Measurements from ENCODE around the gene TDRD7.

DNA sequence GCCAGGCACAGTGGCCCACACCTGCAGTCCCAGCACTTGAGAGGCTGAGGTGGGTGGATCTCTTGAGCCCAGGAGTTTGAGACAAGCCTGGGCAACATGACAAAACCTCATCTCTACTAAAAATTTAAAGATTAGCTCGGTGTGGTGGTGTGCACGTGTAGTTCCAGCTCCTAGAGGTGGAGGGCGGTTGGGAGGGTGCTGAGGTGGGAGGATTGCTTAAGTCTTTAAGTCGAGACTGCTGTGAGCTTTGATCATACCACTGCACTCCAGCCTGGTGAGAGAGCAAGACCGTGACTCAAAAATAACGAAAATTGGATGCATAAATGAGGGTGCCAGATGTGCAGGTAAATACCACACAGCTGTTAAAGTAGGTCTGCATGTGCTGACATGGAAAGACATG, 39.3 kb upstream of the TDRD7 start:
- TF ChIP-seq, protein P1, sequence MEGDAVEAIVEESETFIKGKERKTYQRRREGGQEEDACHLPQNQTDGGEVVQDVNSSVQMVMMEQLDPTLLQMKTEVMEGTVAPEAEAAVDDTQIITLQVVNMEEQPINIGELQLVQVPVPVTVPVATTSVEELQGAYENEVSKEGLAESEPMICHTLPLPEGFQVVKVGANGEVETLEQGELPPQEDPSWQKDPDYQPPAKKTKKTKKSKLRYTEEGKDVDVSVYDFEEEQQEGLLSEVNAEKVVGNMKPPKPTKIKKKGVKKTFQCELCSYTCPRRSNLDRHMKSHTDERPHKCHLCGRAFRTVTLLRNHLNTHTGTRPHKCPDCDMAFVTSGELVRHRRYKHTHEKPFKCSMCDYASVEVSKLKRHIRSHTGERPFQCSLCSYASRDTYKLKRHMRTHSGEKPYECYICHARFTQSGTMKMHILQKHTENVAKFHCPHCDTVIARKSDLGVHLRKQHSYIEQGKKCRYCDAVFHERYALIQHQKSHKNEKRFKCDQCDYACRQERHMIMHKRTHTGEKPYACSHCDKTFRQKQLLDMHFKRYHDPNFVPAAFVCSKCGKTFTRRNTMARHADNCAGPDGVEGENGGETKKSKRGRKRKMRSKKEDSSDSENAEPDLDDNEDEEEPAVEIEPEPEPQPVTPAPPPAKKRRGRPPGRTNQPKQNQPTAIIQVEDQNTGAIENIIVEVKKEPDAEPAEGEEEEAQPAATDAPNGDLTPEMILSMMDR (IDR thresholded peaks at IDR 0.05) = no peak
- TF ChIP-seq EP300 (IDR thresholded peaks at IDR 0.05) = no peak
- TF ChIP-seq POLR2A (IDR thresholded peaks at IDR 0.05) = no peak
